ENCODE results near the gene GOLGA6L10.
"Not testable (repeated sequence)": the region's sequence is repeated elsewhere in the genome, so short reads cannot be mapped to it uniquely, and the experiment has no call there.

Gene GOLGA6L10

DNA sequence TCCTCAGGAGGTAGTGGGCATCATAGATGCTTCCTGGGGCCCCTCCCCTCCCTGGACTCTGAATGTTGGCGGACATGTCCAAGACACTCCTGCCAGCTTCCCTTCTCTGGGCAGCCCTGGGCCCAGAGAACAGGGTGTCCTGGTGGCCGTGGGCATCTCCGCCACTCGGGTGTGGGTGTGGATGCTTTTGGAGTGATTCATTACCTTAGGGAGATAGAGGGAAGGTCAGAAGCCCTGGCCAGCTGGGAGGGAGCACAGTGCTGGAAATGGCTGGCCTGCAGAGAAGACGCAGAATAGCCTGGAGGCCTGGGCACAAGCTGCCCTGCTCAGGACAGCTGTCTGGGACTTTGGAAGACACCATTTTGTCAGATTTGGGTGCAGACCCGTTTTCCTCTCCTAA, 48.9 kb downstream of the GOLGA6L10 start:
- in situ Hi-C loops (cut with MboI; ENCODE audit: low sequenced_read_pairs), result not testable (repeated sequence)

GRCh38 chr15:82299511-82299914, 49.8 kb downstream of the GOLGA6L10 start:
- in situ Hi-C loops (cut with MboI; ENCODE audit: low sequenced_read_pairs), result not testable (repeated sequence)

GRCh38 chr15:82298520-82298919, 50.8 kb downstream of the GOLGA6L10 start:
- in situ Hi-C loops (cut with MboI; ENCODE audit: low sequenced_read_pairs), result no loop called here

GRCh38 chr15:82298032-82298431, 51.2 kb downstream of the GOLGA6L10 start:
- in situ Hi-C loops (cut with MboI; ENCODE audit: low sequenced_read_pairs), result no loop called here

DNA sequence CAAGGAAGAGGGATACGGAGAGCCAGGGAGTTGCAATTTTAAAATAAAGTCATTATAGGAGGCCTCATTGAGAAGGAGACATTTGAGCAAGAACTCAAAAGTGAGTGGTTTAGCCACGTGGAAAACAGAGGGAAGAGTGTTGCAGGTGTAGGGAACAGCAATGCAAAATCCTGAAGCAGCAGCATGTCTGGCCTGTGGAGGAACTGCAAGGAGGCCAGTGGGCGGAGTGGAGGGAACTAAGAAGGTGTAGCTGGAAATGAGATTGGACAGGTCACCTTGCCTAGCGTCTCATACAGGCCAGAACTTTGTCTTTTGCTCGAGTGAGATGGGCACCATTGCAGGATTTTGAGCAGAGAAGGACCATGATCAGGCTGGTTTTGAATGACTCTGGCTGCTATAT, 51.7 kb downstream of the GOLGA6L10 start:
- in situ Hi-C loops (cut with MboI; ENCODE audit: low sequenced_read_pairs), result no loop called here

DNA sequence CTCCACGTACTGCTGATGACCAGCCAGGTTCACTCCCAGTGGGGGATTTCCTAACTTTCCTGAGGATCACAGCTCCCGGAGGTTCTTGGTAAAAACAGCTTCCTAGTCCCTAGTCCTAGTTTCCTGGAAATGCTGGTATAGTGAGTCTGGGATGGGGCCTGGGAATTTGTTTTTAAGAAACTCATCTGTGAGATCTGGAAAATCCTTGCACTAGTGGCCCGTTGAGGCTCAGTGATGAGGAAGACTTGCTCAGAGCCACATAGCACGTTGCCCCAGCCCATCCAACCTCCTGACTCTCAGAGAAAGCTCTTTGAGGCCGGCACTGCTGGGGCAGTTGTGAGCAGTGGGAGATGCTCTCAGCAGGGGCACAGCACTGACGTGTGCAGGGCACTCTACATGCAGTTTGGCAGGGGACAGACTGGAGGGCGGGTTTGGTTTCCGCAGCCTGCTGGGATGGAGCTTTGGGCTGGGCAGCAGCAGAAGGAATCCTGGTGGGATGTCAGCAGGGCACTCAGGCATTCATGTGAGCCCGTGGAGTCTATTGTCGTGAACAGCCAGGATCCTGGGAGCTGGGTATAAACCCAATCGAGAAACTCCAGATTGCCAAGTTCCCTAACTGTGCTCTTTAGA, 55.1 kb downstream of the GOLGA6L10 start:
- in situ Hi-C loops (cut with MboI; ENCODE audit: low sequenced_read_pairs), result no loop called here

GRCh38 chr15:82292271-82292670, 57.0 kb downstream of the GOLGA6L10 start:
- in situ Hi-C loops (cut with MboI; ENCODE audit: low sequenced_read_pairs), result no loop called here
